ENCODE measurements around the gene ZDHHC17.

ZDHHC17 gene

GRCh38 chr12:76878899-76879709 is 115.2 kb downstream of the ZDHHC17 start, which contains the start of gene CSRP2:
TSS of gene CSRP2 (minus strand) at chr12:76879019. CDS start at chr12:76866260, 12,759 bp downstream.
- DNase-seq (ENCODE audit: low spot score), result peak; percentile 79

GRCh38 chr12:76879710-76880518 is 116.0 kb downstream of the ZDHHC17 start:
- DNase-seq (ENCODE audit: low spot score), result peak; percentile 53

- DNase-seq (ENCODE audit: low spot score), result no peak
Observed at GRCh38 chr12:76880519-76881023, 116.7 kb downstream of the ZDHHC17 start.

- DNase-seq (ENCODE audit: low spot score), result no peak
Observed at GRCh38 chr12:76881142-76881541, 117.2 kb downstream of the ZDHHC17 start.

DNA sequence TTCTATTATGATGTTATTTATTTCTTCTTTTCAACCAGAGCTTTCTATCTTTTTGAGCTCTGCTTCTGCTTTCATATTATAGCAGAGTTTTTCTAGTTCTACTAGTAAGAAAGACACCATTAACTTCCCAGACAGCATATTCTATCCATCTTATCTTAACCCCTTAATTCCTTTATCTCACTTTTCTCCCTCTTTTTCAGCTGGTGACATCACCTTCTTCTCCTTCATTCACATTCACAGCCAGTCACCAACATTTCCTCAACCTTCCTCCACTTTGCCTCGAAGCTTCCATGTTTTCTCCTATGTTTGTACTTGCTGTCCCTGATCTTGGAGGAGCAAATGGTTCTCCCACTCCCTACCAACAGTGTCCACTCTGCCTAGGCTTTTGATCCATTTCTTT is 118.5 kb downstream of the ZDHHC17 start:
- DNase-seq (ENCODE audit: low spot score), result no peak

DNA sequence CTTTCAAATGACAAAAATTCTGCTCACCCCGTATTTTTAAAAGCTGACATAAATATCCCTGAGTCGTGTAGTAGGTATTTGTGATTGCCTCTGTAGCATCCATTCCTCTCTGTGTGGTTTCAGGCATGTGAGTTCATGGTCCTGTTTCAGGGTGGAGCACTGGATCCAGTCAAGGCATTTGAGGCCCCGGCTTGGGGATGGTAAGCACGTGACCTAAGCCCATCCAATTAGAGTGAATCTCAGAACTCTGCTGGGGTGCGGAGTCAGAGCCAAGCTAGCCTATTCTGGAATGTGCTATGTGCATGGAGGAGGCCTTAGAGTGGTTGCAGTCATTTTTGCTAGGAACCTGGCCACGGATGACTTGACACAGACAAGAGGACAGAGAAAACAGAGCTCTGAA is 119.2 kb downstream of the ZDHHC17 start:
- no peak for DNase-seq (ENCODE audit: low spot score)

GRCh38 chr12:76883811-76884210 is 119.9 kb downstream of the ZDHHC17 start:
- DNase-seq (ENCODE audit: low spot score), result no peak

DNA sequence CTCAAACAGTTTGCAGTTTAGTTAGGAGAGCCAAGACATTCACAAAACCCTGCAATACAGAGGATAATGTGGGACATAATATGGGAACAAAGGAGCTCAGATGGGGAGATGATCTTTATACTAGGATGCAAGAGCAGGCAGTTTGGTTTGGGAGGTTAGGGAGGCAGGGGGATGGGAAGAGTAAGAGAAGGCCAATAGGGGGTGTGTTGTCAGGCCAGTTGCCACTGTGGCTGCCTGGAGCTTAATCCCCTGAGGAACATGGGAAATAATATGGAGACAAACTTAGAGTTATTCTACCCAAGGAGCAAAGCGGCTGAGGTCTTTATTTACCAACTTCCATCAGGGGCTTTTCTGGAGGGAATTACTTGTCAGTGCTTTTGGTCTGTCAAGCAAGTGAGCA is 124.9 kb downstream of the ZDHHC17 start:
- no peak for DNase-seq (ENCODE audit: low spot score)

GRCh38 chr12:76890151-76891143 is 126.5 kb downstream of the ZDHHC17 start:
- no peak for DNase-seq (ENCODE audit: low spot score)

DNA sequence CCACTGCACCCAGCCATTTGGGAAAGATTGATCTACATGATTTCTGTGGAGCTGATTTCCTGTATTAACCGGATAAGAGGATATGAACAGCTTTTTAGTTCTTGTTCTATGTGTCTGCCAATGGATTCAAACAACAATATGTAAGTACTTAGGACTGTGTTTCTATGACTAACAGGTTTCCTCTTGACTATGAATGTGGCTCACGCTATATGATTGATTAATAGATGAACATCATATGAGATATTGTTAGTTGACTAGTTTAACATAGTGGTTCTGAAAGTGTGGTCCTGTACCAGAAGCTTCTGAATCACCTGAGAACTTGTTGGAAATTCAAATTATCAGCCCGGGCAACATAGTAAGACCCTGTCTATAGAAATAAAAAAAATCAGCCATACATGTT is 127.7 kb downstream of the ZDHHC17 start:
- DNase-seq (ENCODE audit: low spot score), result no peak

GRCh38 chr12:76895796-76896195 is 131.9 kb downstream of the ZDHHC17 start:
- no peak for DNase-seq (ENCODE audit: low spot score)

DNA sequence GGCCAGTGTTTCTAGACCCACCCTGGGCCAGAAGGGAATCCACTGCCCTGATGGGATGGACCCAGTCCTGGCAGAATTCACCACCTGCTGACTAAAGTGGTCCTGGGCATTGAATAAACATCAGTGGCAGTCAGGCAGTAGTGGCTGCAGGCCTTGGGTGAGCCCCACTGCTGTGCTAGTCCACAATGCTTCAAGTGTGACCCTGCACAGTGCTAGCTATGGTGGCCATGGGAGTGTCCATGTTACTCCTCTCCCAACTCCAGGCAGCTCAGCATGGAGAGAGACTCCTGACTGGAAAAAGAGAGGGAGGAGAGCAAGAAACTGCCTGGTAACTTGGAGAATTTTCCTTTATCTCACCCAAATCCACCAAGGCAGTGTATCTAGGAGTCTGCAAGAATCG is 132.4 kb downstream of the ZDHHC17 start:
- no peak for DNase-seq (ENCODE audit: low spot score)

- DNase-seq (ENCODE audit: low spot score), result no peak
Observed at GRCh38 chr12:76898442-76898841, 134.5 kb downstream of the ZDHHC17 start.

DNA sequence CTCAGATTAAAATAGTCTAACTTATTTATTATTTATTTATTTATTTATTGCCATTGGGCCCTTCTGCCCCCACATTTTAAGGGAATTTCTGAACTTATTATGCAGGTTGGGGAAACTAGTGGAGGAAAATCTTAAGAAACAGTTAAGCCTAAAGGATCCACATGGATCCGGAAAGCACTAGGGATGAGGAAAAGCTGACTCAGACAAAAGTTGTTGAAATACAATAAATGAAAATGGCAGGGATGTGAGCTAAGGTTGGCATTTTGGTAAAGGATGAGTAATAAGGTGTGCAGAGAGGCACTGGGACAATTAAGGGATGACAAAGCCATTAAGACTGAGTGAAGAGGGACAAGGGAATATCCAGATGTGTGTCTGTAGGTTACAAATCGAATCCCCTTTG is 135.6 kb downstream of the ZDHHC17 start:
- no peak for DNase-seq (ENCODE audit: low spot score)

GRCh38 chr12:76901628-76902380 is 137.9 kb downstream of the ZDHHC17 start:
- no peak for DNase-seq (ENCODE audit: low spot score)
